ENCODE data around the gene PODN.

Gene PODN

DNA sequence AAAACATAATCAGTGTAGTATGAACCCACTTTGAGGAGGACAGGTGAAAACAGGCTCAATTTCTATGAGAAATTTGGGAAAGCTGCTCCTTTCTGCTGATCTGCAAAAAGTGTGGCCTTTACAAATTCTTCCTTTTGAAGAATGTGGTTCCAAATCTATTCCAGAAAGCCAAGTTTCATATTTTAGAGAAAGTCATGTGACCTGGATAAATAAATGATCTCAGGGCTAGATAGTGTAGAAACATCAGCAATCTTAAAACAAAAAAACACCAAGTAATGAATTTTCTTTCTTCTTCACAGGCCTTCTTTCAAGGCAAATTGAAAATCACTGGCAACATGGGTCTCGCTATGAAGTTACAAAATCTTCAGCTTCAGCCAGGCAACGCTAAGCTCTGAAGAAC lies 11.7 kb upstream of the PODN start:
- Histone ChIP-seq H3K4me1 (ENCODE audit: insufficient read depth, low read length) (no peaks in the 10 kb centered on the region), H3K9me3 (ENCODE audit: insufficient read depth, low read length, severe bottlenecking) (no peaks in the 10 kb centered on the region), H3K4me2 (ENCODE audit: insufficient read depth, low read length) (no peak overlapping the region), H2AFZ (ENCODE audit: low read depth, low read length) (no peak overlapping the region), H3K27ac (ENCODE audit: low read length) (no peak overlapping the region), H3K4me3 (ENCODE audit: low read depth in 1 of 2, low read length in 2 of 2) (no peak overlapping the region), H3K36me3 (ENCODE audit: insufficient read depth, low read length) (peaks cover 36% of the 10 kb centered on the region; the same call in 1 of the 2 replicates), H3K79me2 (ENCODE audit: insufficient read depth, low read length) (no peaks in the 10 kb centered on the region), H4K20me1 (ENCODE audit: insufficient read depth, low read length) (no peaks in the 10 kb centered on the region), H3K27me3 (ENCODE audit: insufficient read depth, low read length, poor library complexity) (no peaks in the 10 kb centered on the region), H3K9ac (ENCODE audit: low read depth, low read length) (no peak overlapping the region)
- ATAC-seq (ENCODE audit: insufficient read depth, low read depth) (no peak), DNase-seq (no peak)
- TF ChIP-seq EZH2 (IDR thresholded peaks at IDR 0.05; ENCODE audit: borderline replicate concordance, low read depth, low read length, severe bottlenecking) = no peak
- TF ChIP-seq, protein P1, sequence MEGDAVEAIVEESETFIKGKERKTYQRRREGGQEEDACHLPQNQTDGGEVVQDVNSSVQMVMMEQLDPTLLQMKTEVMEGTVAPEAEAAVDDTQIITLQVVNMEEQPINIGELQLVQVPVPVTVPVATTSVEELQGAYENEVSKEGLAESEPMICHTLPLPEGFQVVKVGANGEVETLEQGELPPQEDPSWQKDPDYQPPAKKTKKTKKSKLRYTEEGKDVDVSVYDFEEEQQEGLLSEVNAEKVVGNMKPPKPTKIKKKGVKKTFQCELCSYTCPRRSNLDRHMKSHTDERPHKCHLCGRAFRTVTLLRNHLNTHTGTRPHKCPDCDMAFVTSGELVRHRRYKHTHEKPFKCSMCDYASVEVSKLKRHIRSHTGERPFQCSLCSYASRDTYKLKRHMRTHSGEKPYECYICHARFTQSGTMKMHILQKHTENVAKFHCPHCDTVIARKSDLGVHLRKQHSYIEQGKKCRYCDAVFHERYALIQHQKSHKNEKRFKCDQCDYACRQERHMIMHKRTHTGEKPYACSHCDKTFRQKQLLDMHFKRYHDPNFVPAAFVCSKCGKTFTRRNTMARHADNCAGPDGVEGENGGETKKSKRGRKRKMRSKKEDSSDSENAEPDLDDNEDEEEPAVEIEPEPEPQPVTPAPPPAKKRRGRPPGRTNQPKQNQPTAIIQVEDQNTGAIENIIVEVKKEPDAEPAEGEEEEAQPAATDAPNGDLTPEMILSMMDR (IDR thresholded peaks at IDR 0.05; ENCODE audit: borderline replicate concordance, extremely low read depth, low read length, poor library complexity, severe bottlenecking) = no peak

DNA sequence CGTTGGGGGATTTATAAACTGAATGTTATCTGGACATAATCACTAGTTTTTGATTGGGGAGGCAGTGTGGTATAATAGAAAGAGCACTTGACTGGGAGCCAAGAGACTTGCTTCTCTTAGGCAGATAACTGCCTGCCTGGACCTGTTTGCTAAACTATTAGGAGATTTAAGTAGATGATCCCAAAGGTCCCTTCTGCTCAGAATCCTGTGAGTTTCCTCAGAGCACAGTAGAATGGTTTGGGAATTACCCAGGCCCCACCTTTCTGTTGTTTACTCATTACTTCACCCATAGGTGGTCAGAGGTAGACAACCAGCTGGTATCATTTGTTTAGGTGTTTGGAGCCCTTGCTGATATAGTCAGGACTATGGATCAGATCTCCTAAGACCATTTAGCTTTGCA lies 10.3 kb upstream of the PODN start:
- ATAC-seq (ENCODE audit: insufficient read depth, low read depth) = no peak
- DNase-seq = no peak
- Histone ChIP-seq H2AFZ (ENCODE audit: low read depth, low read length) (no peak overlapping the region), H3K9ac (ENCODE audit: low read depth, low read length) (no peak overlapping the region), H3K27ac (ENCODE audit: low read length) (no peak overlapping the region), H3K4me3 (ENCODE audit: low read depth in 1 of 2, low read length in 2 of 2) (no peak overlapping the region), H4K20me1 (ENCODE audit: insufficient read depth, low read length) (no peaks in the 10 kb centered on the region), H3K4me2 (ENCODE audit: insufficient read depth, low read length) (no peak overlapping the region), H3K4me1 (ENCODE audit: insufficient read depth, low read length) (no peaks in the 10 kb centered on the region), H3K79me2 (ENCODE audit: insufficient read depth, low read length) (no peaks in the 10 kb centered on the region), H3K36me3 (ENCODE audit: insufficient read depth, low read length) (peaks cover 36% of the 10 kb centered on the region; the same call in 1 of the 2 replicates), H3K9me3 (ENCODE audit: insufficient read depth, low read length, severe bottlenecking) (no peaks in the 10 kb centered on the region), H3K27me3 (ENCODE audit: insufficient read depth, low read length, poor library complexity) (no peaks in the 10 kb centered on the region)
- TF ChIP-seq, protein P1 (IDR thresholded peaks at IDR 0.05; ENCODE audit: borderline replicate concordance, extremely low read depth, low read length, poor library complexity, severe bottlenecking) = no peak
- TF ChIP-seq EZH2 (IDR thresholded peaks at IDR 0.05; ENCODE audit: borderline replicate concordance, low read depth, low read length, severe bottlenecking) = no peak

DNA sequence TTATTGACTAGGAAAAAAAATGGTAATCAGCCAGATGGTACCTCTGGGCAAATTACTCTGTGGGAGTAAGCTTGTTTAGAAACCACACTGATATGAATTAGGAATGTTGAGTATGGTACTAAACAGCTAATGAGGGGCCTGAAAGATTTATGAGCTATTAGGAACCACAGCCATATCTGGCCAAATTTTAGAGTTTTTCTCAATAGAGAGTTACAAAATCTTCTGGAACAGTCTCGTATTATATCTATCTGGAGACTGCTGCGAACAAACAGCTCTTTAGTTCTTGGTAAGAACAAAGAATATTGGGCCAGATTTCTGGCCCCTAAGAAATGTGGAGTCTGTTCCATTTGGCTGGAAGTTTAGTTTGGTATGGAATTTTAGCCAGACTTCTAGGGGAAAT lies 4.9 kb upstream of the PODN start:
- H2AFZ ChIP-seq (ENCODE audit: low read depth, low read length) = no peak overlapping the region
- H4K20me1 ChIP-seq (ENCODE audit: insufficient read depth, low read length) = no peaks in the 10 kb centered on the region
- H3K4me2 ChIP-seq (ENCODE audit: insufficient read depth, low read length) = no peak overlapping the region
- DNase-seq (no peak), ATAC-seq (ENCODE audit: insufficient read depth, low read depth) (no peak)
- peaks cover 16% of the 10 kb centered on the region for H3K27me3 ChIP-seq (ENCODE audit: insufficient read depth, low read length, poor library complexity)
- H3K79me2 ChIP-seq (ENCODE audit: insufficient read depth, low read length) = no peaks in the 10 kb centered on the region
- no peak overlapping the region for H3K27ac ChIP-seq (ENCODE audit: low read length)
- peaks cover 9% of the 10 kb centered on the region; the same call in 1 of the 2 replicates for H3K36me3 ChIP-seq (ENCODE audit: insufficient read depth, low read length)
- H3K9ac ChIP-seq (ENCODE audit: low read depth, low read length) = no peak overlapping the region
- H3K9me3 ChIP-seq (ENCODE audit: insufficient read depth, low read length, severe bottlenecking) = no peaks in the 10 kb centered on the region
- H3K4me1 ChIP-seq (ENCODE audit: insufficient read depth, low read length) = no peaks in the 10 kb centered on the region
- no peak for TF ChIP-seq EZH2 (IDR thresholded peaks at IDR 0.05; ENCODE audit: borderline replicate concordance, low read depth, low read length, severe bottlenecking)
- TF ChIP-seq, protein P1 (IDR thresholded peaks at IDR 0.05; ENCODE audit: borderline replicate concordance, extremely low read depth, low read length, poor library complexity, severe bottlenecking) = no peak
- no peak overlapping the region for H3K4me3 ChIP-seq (ENCODE audit: low read depth in 1 of 2, low read length in 2 of 2)

DNA sequence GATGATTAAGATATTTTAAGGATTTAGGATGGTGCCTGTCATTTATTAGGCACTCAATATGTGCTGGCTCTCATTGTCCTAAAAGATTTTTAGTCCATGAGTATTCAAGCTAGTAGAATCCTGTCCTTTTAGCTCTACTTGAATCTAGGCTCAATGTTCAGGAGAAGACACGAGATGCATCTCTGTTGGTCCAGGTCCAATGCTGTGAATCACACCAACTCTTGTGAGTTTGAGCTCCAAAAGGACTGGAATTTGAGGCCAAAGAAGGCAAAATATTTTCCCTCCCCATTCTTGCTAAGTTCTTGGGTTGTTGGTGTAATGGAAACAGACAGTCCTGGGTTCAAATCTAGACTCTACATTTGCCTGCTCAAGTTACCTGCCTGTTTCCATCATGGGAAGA lies 1.4 kb upstream of the PODN start:
- ATAC-seq (ENCODE audit: insufficient read depth, low read depth) = no peak
- H4K20me1 ChIP-seq (ENCODE audit: insufficient read depth, low read length) = no peaks in the 10 kb centered on the region
- no peak overlapping the region for H3K4me3 ChIP-seq (ENCODE audit: low read depth in 1 of 2, low read length in 2 of 2)
- H3K9me3 ChIP-seq (ENCODE audit: insufficient read depth, low read length, severe bottlenecking) = no peaks in the 10 kb centered on the region
- H2AFZ ChIP-seq (ENCODE audit: low read depth, low read length) = no peak overlapping the region
- peaks cover 16% of the 10 kb centered on the region for H3K27me3 ChIP-seq (ENCODE audit: insufficient read depth, low read length, poor library complexity)
- TF ChIP-seq, protein P1 (IDR thresholded peaks at IDR 0.05; ENCODE audit: borderline replicate concordance, extremely low read depth, low read length, poor library complexity, severe bottlenecking) = no peak
- no peak for TF ChIP-seq EZH2 (IDR thresholded peaks at IDR 0.05; ENCODE audit: borderline replicate concordance, low read depth, low read length, severe bottlenecking)
- DNase-seq = no peak
- H3K4me1 ChIP-seq (ENCODE audit: insufficient read depth, low read length) = no peaks in the 10 kb centered on the region
- no peaks in the 10 kb centered on the region for H3K79me2 ChIP-seq (ENCODE audit: insufficient read depth, low read length)
- H3K4me2 ChIP-seq (ENCODE audit: insufficient read depth, low read length) = no peak overlapping the region
- no peaks in the 10 kb centered on the region for H3K36me3 ChIP-seq (ENCODE audit: insufficient read depth, low read length)
- H3K27ac ChIP-seq (ENCODE audit: low read length) = no peak overlapping the region
- no peak overlapping the region for H3K9ac ChIP-seq (ENCODE audit: low read depth, low read length)
